CD4-positive, alpha-beta memory T cell (primary cell): ENCODE measurements around the gene CCDC157. TPM values are rescaled to one million over a fixed set of nuclear protein-coding genes. Genes with fewer than 3 reads are reported as not detected.

Experiments
- CTCF ChIA-PET: fragments of 350-600 bp; sonication (Branson Sonifier 250); formaldehyde crosslinking; loops from one replicate; lab custom pipeline; 2021; ENCODE audit warnings: inconsistent platforms; ENCODE audit not compliant: partially characterized antibody; lab: Charles Lee
- POLR2A ChIA-PET: fragments of 350-600 bp; sonication (Branson Sonifier 250); formaldehyde crosslinking; loops from one replicate; lab custom pipeline; 2021; ENCODE audit not compliant: partially characterized antibody; lab: Charles Lee
- DNase-seq, 5 donors: peaks; one replicate each; pipeline versions ENCODE4 v3.0.0 to v3.0.0-alpha.2; 2020 to 2022; ENCODE audit warnings: mixed read lengths in 1 of 5
- H3K27ac ChIP-seq: one replicate; pipeline ENCODE4 v1.7.0; 2013; ENCODE audit warnings: low read depth, low read length
- H3K27me3 ChIP-seq: 2 replicates; pipeline ENCODE4 v1.7.0; 2013; ENCODE audit warnings: mild to moderate bottlenecking, low read length, moderate library complexity; ENCODE audit not compliant: insufficient read depth
- H3K36me3 ChIP-seq: 2 replicates; pipeline ENCODE4 v1.7.0; 2013; ENCODE audit warnings: mild to moderate bottlenecking, low read length, moderate library complexity; ENCODE audit not compliant: insufficient read depth
- H3K4me1 ChIP-seq: 2 replicates; pipeline ENCODE4 v1.7.0; 2013; ENCODE audit warnings: mild to moderate bottlenecking, low read length, moderate library complexity; ENCODE audit not compliant: insufficient read depth
- H3K4me3 ChIP-seq, 2 donors: one replicate each; pipeline ENCODE4 v1.7.0; 2013; ENCODE audit warnings: low read length in 2 of 2, mild to moderate bottlenecking in 1 of 2
- H3K9me3 ChIP-seq, 2 donors: one replicate each; pipeline ENCODE4 v1.7.0; 2013; ENCODE audit warnings: low read length in 2 of 2, control low read depth in 1 of 2; ENCODE audit not compliant: control insufficient read depth in 1 of 2
- H3K27ac Mint-ChIP-seq, 7 donors: one replicate each; pipeline ENCODE4 v1.8.0; 2020 to 2021; ENCODE audit warnings: mixed read lengths in 7 of 7, mild to moderate bottlenecking in 6 of 7, inconsistent platforms in 3 of 7, moderate library complexity in 3 of 7
- H3K27me3 Mint-ChIP-seq, 2 donors: one replicate each; pipeline ENCODE4 v1.8.0; 2020 to 2021; ENCODE audit warnings: mixed read lengths in 2 of 2
- H3K36me3 Mint-ChIP-seq, 2 donors: one replicate each; pipeline ENCODE4 v1.8.0; 2020 to 2021; ENCODE audit warnings: mixed read lengths in 2 of 2, inconsistent platforms in 1 of 2, mild to moderate bottlenecking in 1 of 2
- H3K4me1 Mint-ChIP-seq, 4 donors: one replicate each; pipeline ENCODE4 v1.8.0; 2020 to 2021; ENCODE audit warnings: mixed read lengths in 4 of 4, mild to moderate bottlenecking in 1 of 4
- H3K4me3 Mint-ChIP-seq, 8 donors: one replicate each; pipeline ENCODE4 v1.8.0; 2020 to 2021; ENCODE audit warnings: mixed read lengths in 8 of 8, mild to moderate bottlenecking in 7 of 8, moderate library complexity in 6 of 8, inconsistent platforms in 3 of 8
- H3K9me3 Mint-ChIP-seq, 8 donors: one replicate each; pipeline ENCODE4 v1.8.0; 2020 to 2021; ENCODE audit warnings: mixed read lengths in 8 of 8, mild to moderate bottlenecking in 5 of 8, inconsistent platforms in 3 of 8, moderate library complexity in 1 of 8
- intact Hi-C: fragments of 100-400 bp; cut with micrococcal nuclease; formaldehyde crosslinking; loops from one replicate; pipeline ENCODE4 v1.15.1; 2023
- polyA plus RNA-seq, 2 donors: library from polyadenylated mRNA; unstranded; fragments of 300-500 nt; fragmentation: Illumina TruSeq; gene quantifications; one replicate each; pipeline ENCODE4 v1.2.3, GENCODE V29; 2021
- total RNA-seq, 2 experiments: library from RNA; stranded (reverse); gene quantifications; one replicate each; pipeline ENCODE4 v1.2.3, GENCODE V29; 2021

The CCDC157 gene
- total and polyA plus RNA-seq, 4 experiments from 2014 or later, result 0.38 to 3.9 (median 2.5) TPM

DNA sequence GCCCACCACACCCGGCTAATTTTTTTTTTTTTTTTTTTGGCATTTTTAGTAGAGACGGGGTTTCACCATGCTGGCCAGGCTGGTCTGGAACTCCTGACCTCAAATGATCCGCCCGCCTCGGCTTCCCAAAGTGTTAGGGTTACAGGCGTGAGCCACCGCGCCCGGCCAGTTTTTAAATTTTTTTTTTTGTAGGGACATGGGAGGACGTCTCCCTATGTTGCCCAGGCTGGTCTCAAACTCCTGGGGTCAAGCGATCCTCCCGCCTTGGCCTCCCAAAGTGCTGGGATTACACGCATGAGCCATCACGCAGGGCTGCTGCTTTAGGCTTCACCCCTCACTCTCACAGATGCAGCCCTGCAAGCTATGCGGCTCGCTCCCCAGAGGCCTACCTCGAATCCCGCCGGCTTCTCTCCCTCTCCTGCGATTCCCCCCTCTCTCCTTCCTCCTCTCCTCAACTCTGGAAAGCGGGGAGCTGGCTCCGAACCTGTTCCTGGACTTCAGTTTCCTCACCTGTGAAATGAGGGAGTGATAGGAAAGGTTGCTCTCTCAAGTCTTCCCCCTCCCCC is 926 bp downstream of the CCDC157 start:
- ChIA-PET POLR2A (interaction anchor here (0.9 to 8.9 kb wide), 5 partner anchors 15 to 69 kb away, joined by 3 to 118 read pairs (median 12); partner anchors contain the start of genes CASTOR1 and TBC1D10A), CTCF (interaction anchor here (1.1 to 4.0 kb wide), 6 partner anchors 11 to 249 kb away, joined by 3 to 42 read pairs (median 4); partner anchors contain the start of genes CASTOR1 and RNF215)
- Histone ChIP-seq H3K9me3 (no peaks in the 10 kb centered on the region), H3K4me1 (peaks cover 37% of the 10 kb centered on the region), H3K36me3 (peaks cover 2% of the 10 kb centered on the region), H3K27me3 (no peaks in the 10 kb centered on the region), H3K4me3 (no peak overlapping the region), H3K27ac (peak overlapping the region; percentile 96)
- Mint-ChIP-seq H3K36me3 (peaks cover 8 to 31% of the 10 kb centered on the region in 2 donors), H3K4me3 (peak overlapping the region; percentile 65 to 96 (median 81)), H3K27ac (peak overlapping the region in 6 of 7 donors; percentile 93 to 99 (median 94)), H3K9me3 (no peaks in the 10 kb centered on the region), H3K27me3 (no peaks in the 10 kb centered on the region), H3K4me1 (peaks cover 24 to 49% (median 39%) of the 10 kb centered on the region in 4 donors)
- intact Hi-C loops, result loop anchor here (2.0 to 5.0 kb wide), 3 partner anchors 29 to 67 kb away; partner anchors contain the start of genes MTFP1 and RNF215
- DNase-seq, result no peak

DNA sequence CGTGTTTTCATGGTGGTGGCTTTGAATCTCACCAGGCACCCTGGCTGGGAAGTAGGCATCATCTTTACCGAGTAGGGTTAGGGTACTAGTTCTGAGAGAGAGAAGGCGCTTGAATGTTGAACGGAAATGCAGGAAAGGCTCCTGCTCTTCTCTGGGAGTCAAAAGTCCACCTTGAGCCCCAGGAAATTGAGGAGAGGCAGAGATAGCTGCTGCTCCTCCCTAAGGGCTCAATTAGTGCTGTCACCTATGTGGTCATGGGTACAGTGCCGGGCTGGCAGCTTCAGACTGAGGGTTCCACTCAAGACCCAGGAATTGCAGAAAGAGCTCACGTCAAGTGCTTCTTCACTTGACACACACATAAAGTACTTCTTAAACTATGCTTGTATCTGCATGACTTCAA is 1.7 kb downstream of the CCDC157 start:
- no peaks in the 10 kb centered on the region for H3K9me3 ChIP-seq
- H3K27me3 ChIP-seq, result no peaks in the 10 kb centered on the region
- no peaks in the 10 kb centered on the region for H3K36me3 ChIP-seq
- H3K4me1 Mint-ChIP-seq, result peaks cover 24 to 43% (median 34%) of the 10 kb centered on the region in 4 donors
- H3K36me3 Mint-ChIP-seq, result peaks cover 6 to 26% of the 10 kb centered on the region in 2 donors
- H3K4me3 ChIP-seq, result no peak overlapping the region
- H3K9me3 Mint-ChIP-seq, result no peaks in the 10 kb centered on the region
- no peaks in the 10 kb centered on the region for H3K27me3 Mint-ChIP-seq
- DNase-seq, result no peak
- intact Hi-C loops, result loop anchor here (5.0 kb wide), 1 partner anchor 51 kb away; no protein-coding TSS in a partner anchor
- ChIA-PET POLR2A (interaction anchor here (0.8 to 8.9 kb wide), 4 partner anchors 16 to 69 kb away, joined by 3 to 118 read pairs (median 40); partner anchors contain the start of genes CASTOR1 and TBC1D10A), CTCF (interaction anchor here (0.6 to 4.0 kb wide), 5 partner anchors 11 to 75 kb away, joined by 3 to 42 read pairs (median 4); partner anchors contain the start of genes CASTOR1 and MTFP1)
- H3K27ac ChIP-seq, result no peak overlapping the region
- H3K4me1 ChIP-seq, result peaks cover 32% of the 10 kb centered on the region
- H3K4me3 Mint-ChIP-seq, result peak overlapping the region in 2 of 8 donors; percentile 7 to 82
- H3K27ac Mint-ChIP-seq, result peak overlapping the region in 6 of 7 donors; percentile 25 to 98 (median 75)

DNA sequence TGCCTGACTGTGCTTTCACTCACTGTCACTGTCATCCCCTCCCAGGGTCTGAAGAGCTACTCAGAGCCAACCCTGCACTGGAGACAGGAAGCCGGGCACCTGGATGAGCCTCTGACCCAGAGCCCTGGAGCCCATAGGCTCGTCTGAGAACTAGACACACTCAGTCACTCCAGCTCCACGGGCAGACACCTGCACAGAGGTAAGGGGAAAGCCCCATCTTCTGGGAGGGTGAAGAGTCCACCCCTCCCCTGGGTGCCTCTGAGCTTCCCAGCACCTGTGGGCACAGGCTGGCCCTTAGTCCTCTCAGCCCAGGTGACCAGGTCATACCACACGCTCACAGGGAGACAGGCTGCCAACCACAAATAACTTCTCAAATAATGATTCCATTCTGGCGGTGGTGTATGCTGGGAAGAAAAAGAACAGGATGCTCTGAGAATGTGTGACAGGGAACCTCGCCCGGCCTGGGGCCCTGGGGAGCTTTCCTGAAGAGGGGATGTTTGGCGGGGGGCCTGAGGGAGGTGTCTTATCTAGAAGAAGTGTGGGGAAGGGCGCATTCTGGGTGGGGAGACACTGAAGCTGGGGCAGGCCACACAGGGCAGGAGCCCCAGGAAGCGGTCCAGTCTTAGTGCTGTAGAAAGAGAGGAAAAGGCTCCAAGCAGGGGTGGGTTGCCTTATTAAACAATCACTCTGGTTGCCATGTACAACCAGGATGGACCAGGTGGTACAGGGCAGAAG is 5.3 kb downstream of the CCDC157 start:
- intact Hi-C loops, result no loop called here
- no peaks in the 10 kb centered on the region for H3K27me3 Mint-ChIP-seq
- peak overlapping the region in 3 of 7 donors; percentile 1 to 48 (median 12) for H3K27ac Mint-ChIP-seq
- Histone ChIP-seq H3K27ac (no peak overlapping the region), H3K36me3 (no peaks in the 10 kb centered on the region), H3K9me3 (no peaks in the 10 kb centered on the region), H3K4me1 (peaks cover 4% of the 10 kb centered on the region), H3K27me3 (no peaks in the 10 kb centered on the region), H3K4me3 (no peak overlapping the region)
- no peak overlapping the region for H3K4me3 Mint-ChIP-seq
- H3K9me3 Mint-ChIP-seq, result no peaks in the 10 kb centered on the region
- H3K36me3 Mint-ChIP-seq, result peaks cover 0 to 6% of the 10 kb centered on the region in 2 donors
- peaks cover 3 to 10% (median 7%) of the 10 kb centered on the region in 4 donors for H3K4me1 Mint-ChIP-seq
- ChIA-PET POLR2A (no interaction called here), CTCF (no interaction called here)
- no peak for DNase-seq

DNA sequence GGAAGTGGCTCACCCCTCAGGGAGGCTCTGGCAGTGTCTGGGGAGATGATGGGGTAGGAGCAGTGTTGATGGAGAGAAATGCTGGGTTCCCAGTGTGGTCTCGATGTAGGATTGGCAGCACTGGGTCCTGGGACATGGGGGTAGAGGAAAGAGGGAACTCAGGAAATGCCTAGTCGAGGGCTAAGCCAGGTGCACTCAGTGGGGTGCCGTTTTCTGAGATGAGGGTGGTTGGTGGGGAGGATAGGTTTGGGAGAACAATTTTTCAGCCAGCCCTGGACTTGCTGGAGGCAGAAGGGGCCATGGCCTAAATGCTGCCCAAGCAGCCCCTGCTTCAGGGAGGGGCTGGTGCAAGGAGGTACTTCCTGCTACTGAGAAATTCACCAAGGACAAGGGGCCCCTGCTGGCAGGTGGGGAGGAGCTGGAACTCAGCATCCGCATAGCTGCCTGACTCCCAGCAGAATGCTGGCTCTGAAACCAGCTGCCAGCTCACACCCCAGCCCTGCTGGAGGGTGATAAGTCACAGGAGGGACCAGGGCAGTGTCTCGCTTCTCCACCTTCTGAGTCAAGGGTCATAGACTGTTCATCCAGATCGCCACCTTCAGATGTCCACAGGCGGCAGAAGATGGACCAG is 6.0 kb downstream of the CCDC157 start:
- POLR2A ChIA-PET, result no interaction called here
- intact Hi-C loops, result no loop called here

DNA sequence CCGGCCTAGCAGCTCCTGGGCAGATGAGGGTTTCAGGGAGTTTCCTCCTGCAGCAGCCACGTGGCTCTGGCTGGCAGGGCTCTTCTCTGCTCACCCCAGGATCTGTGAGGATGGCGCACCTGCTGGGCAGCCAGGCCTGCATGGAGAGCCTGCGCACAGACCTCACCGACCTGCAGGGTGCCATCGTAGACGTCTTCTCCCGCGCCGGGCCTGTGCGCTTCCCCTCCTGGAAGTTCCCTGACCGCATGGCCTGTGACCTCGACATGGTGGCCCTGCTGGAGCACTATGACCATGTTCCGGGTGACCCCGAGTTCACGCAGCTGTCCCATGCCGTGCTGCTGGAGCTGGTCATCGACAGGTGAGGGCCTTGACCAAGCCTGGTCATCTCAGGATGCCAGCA is 9.1 kb downstream of the CCDC157 start:
- no peaks in the 10 kb centered on the region for H3K36me3 ChIP-seq
- H3K27me3 Mint-ChIP-seq, result no peaks in the 10 kb centered on the region
- POLR2A ChIA-PET, result no interaction called here
- no peaks in the 10 kb centered on the region for H3K9me3 Mint-ChIP-seq
- H3K4me1 ChIP-seq, result no peaks in the 10 kb centered on the region
- no peak overlapping the region for H3K4me3 ChIP-seq
- CTCF ChIA-PET, result interaction anchor here (1.9 kb wide), 1 partner anchor 78 kb away, joined by 8 read pairs; no protein-coding TSS in a partner anchor
- H3K4me3 Mint-ChIP-seq, result no peak overlapping the region
- no peaks in the 10 kb centered on the region for H3K4me1 Mint-ChIP-seq
- peaks cover 0 to 3% of the 10 kb centered on the region in 2 donors for H3K36me3 Mint-ChIP-seq
- DNase-seq, result no peak
- no peak overlapping the region for H3K27ac ChIP-seq
- H3K27me3 ChIP-seq, result no peaks in the 10 kb centered on the region
- no peaks in the 10 kb centered on the region for H3K9me3 ChIP-seq
- intact Hi-C loops, result no loop called here
- H3K27ac Mint-ChIP-seq, result no peak overlapping the region

More for the DNA sequence above, 6.0 kb downstream of the CCDC157 start:
- Mint-ChIP-seq H3K27me3 (no peaks in the 10 kb centered on the region), H3K4me1 (peaks cover 0 to 5% (median 3%) of the 10 kb centered on the region in 4 donors), H3K4me3 (no peak overlapping the region), H3K27ac (peak overlapping the region in 1 of 7 donors; percentile 12), H3K36me3 (peaks cover 0 to 3% of the 10 kb centered on the region in 2 donors), H3K9me3 (no peaks in the 10 kb centered on the region)
- Histone ChIP-seq H3K27me3 (no peaks in the 10 kb centered on the region), H3K27ac (no peak overlapping the region), H3K4me1 (no peaks in the 10 kb centered on the region), H3K36me3 (no peaks in the 10 kb centered on the region), H3K4me3 (no peak overlapping the region), H3K9me3 (no peaks in the 10 kb centered on the region)
- CTCF ChIA-PET, result interaction anchor here (1.7 kb wide), 1 partner anchor 74 kb away, joined by 4 read pairs; no protein-coding TSS in a partner anchor
- no peak for DNase-seq

DNA sequence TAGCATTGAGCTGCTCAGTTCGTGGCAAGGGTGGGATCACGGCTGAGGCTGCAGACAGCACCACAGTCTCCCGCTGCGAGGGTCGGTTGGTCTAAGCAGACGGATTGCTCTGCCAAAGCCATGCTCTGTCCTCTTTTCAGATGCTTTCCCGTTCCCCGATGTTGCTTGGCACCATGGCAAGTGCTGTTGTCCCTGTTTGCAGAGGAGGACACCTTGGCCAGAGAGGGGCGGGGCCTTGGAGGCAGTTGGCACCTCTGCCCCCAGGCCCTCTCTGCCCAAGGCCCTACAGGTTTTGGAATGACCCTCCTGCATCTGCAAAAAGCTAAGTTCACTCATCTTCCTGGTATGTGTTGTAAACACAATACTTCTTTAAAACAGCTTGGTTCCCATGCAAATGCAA is 11.6 kb downstream of the CCDC157 start:
- ChIA-PET POLR2A (no interaction called here), CTCF (interaction anchor here (1.2 to 2.2 kb wide), 4 partner anchors 10 to 115 kb away, joined by 3 to 4 read pairs (median 4); no protein-coding TSS in a partner anchor)
- H3K27me3 Mint-ChIP-seq, result no peaks in the 10 kb centered on the region
- Histone ChIP-seq H3K36me3 (no peaks in the 10 kb centered on the region), H3K9me3 (no peaks in the 10 kb centered on the region), H3K4me3 (no peak overlapping the region), H3K27me3 (no peaks in the 10 kb centered on the region), H3K4me1 (no peaks in the 10 kb centered on the region), H3K27ac (no peak overlapping the region)
- intact Hi-C loops, result no loop called here
- peak overlapping the region in 1 of 7 donors; percentile 85 for H3K27ac Mint-ChIP-seq
- no peaks in the 10 kb centered on the region for H3K9me3 Mint-ChIP-seq
- peaks cover 0 to 3% of the 10 kb centered on the region in 2 donors for H3K36me3 Mint-ChIP-seq
- no peak for DNase-seq
- H3K4me1 Mint-ChIP-seq, result no peaks in the 10 kb centered on the region
- no peak overlapping the region for H3K4me3 Mint-ChIP-seq
